Stimulated activated memory B cell treated with anti-CD40 and anti-IgM and Interleukin-4, amounts not matched to agents 10 μg/mL and 1 μg/mL and 100 μg/mL, for 72 hours (primary cell): ENCODE data around the gene ADAM12.

Experiments used
- ATAC-seq: fragments of 150-1000 bp; cut with Tn5 transposase; 2 replicates; pipeline ENCODE4 v1.10.0; 2021
- H3K27ac Mint-ChIP-seq: one replicate; pipeline ENCODE4 v1.8.0; 2022; ENCODE audit warnings: mild to moderate bottlenecking, mixed read lengths
- H3K27me3 Mint-ChIP-seq: one replicate; pipeline ENCODE4 v1.8.0; 2022; ENCODE audit warnings: mixed read lengths
- H3K36me3 Mint-ChIP-seq: one replicate; pipeline ENCODE4 v1.8.0; 2022; ENCODE audit warnings: mixed read lengths
- H3K4me1 Mint-ChIP-seq: one replicate; pipeline ENCODE4 v1.8.0; 2022; ENCODE audit warnings: mixed read lengths
- H3K4me3 Mint-ChIP-seq: one replicate; pipeline ENCODE4 v1.8.0; 2022; ENCODE audit warnings: mild to moderate bottlenecking, moderate library complexity, mixed read lengths
- H3K9me3 Mint-ChIP-seq: one replicate; pipeline ENCODE4 v1.8.0; 2022; ENCODE audit warnings: mixed read lengths

The ADAM12 gene

GRCh38 chr10:126215746-126216631 is 172.3 kb downstream of the ADAM12 start:
- no peaks in the 10 kb centered on the region for H3K4me1 Mint-ChIP-seq
- no peaks in the 10 kb centered on the region for H3K9me3 Mint-ChIP-seq
- H3K27me3 Mint-ChIP-seq: peaks cover 14% of the 10 kb centered on the region
- H3K27ac Mint-ChIP-seq: no peak overlapping the region
- no peak for ATAC-seq
- H3K36me3 Mint-ChIP-seq: no peaks in the 10 kb centered on the region
- H3K4me3 Mint-ChIP-seq: no peak overlapping the region

DNA sequence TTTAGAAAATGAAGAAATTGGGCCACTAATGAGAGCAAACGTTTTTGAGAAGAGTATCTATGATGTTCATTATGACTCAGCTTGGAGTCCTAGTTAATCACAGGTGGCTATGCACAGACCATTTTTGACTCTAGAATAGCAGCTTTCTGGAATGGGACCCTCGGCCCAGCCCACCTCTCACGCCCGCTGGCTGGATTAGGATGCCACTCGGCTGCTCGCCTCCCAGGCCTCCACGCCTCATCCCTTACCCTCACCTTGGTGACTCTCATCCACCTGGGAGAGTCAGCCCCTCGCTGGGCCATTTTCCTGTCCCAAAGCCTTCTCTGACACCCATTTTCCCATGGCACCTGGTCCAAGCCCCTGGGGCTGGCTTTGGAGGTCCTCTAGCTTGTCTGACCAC is 173.6 kb downstream of the ADAM12 start:
- H3K9me3 Mint-ChIP-seq: no peaks in the 10 kb centered on the region

GRCh38 chr10:126214021-126214420 is 174.3 kb downstream of the ADAM12 start:
- no peak for ATAC-seq
- no peak overlapping the region for H3K4me3 Mint-ChIP-seq
- no peaks in the 10 kb centered on the region for H3K36me3 Mint-ChIP-seq
- no peak overlapping the region for H3K27ac Mint-ChIP-seq
- H3K9me3 Mint-ChIP-seq: no peaks in the 10 kb centered on the region
- H3K4me1 Mint-ChIP-seq: no peaks in the 10 kb centered on the region
- H3K27me3 Mint-ChIP-seq: peaks cover 14% of the 10 kb centered on the region

More for the DNA sequence above, 173.6 kb downstream of the ADAM12 start:
- Mint-ChIP-seq H3K36me3 (no peaks in the 10 kb centered on the region), H3K27ac (no peak overlapping the region), H3K4me1 (no peaks in the 10 kb centered on the region), H3K4me3 (no peak overlapping the region), H3K27me3 (peaks cover 14% of the 10 kb centered on the region)
- no peak for ATAC-seq

DNA sequence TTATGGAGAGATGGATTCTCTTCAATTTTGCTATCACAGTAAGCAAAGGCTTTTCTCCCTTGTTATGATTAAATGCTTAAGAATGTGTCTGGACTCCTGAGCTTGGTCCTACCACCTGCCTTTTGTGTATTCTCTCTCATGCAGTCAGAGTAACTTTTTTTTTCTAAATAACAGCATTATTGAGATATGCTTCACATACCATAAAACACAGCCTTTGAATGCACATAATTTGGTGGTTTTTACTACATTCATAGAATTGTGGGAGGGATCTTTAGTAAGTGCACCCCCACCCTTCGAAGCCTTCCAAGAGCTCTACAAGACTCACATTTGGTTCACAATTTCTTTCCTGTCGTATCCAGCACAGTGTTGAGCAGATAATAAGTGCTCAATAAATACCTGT is 175.5 kb downstream of the ADAM12 start:
- H3K27me3 Mint-ChIP-seq: peaks cover 14% of the 10 kb centered on the region
- H3K27ac Mint-ChIP-seq: no peak overlapping the region
- H3K4me1 Mint-ChIP-seq: no peaks in the 10 kb centered on the region
- no peak for ATAC-seq
- no peak overlapping the region for H3K4me3 Mint-ChIP-seq
- no peaks in the 10 kb centered on the region for H3K36me3 Mint-ChIP-seq
- H3K9me3 Mint-ChIP-seq: no peaks in the 10 kb centered on the region

GRCh38 chr10:126210051-126210651 is 178.1 kb downstream of the ADAM12 start:
- no peak overlapping the region for H3K27ac Mint-ChIP-seq
- ATAC-seq: no peak

DNA sequence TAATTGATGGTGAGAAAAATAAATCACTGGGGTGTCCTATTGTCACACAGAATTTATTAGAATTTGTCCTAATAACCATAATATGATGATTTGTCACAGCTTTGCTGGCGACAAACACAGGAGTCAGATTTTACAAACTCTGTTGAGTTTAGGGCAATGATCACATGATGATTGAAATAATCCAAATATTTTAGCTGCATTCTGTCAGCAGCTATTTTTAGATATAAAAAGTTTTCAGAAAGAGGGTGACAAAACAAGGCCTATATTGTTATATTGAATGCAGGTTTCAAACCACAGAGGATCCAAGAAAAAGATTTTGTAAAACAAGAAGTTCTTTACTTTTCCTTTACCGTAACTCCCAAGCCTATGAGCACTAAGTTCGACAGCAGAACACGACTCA is 178.8 kb downstream of the ADAM12 start:
- no peaks in the 10 kb centered on the region for H3K4me1 Mint-ChIP-seq
- H3K9me3 Mint-ChIP-seq: no peaks in the 10 kb centered on the region
- ATAC-seq: no peak
- no peak overlapping the region for H3K4me3 Mint-ChIP-seq
- H3K36me3 Mint-ChIP-seq: no peaks in the 10 kb centered on the region
- H3K27ac Mint-ChIP-seq: no peak overlapping the region
- H3K27me3 Mint-ChIP-seq: peaks cover 1% of the 10 kb centered on the region

More at GRCh38 chr10:126210051-126210651, 178.1 kb downstream of the ADAM12 start:
- Mint-ChIP-seq H3K36me3 (no peaks in the 10 kb centered on the region), H3K9me3 (no peaks in the 10 kb centered on the region), H3K4me3 (no peak overlapping the region), H3K4me1 (no peaks in the 10 kb centered on the region), H3K27me3 (peaks cover 8% of the 10 kb centered on the region)

DNA sequence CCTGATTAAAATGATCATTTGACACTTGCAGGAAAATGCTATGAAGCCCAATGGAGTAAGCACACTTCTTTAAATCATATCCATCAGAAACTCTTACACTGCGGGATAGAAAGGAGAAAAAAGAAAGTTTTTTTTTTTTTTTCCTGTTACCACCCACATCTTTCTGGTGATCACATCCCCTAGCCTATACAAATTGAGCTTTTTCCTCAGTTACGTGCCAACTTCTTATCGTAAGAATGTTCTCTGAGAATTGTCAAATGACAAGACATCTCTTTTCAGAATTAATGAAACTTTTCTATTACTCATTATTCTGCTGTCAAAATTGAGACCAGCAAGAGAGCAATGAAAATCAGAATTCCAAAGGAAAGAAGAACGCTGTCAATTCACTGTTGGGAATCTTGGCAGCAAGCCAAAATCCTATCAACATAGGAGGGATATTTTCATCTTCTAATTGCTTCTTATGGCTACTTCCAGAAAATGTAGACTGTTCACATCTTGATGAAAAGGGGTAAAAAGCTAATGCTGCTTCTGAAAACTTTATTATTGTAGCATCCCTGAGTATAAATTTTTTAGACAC is 179.5 kb downstream of the ADAM12 start:
- Mint-ChIP-seq H3K27ac (no peak overlapping the region), H3K27me3 (no peaks in the 10 kb centered on the region), H3K36me3 (no peaks in the 10 kb centered on the region), H3K9me3 (no peaks in the 10 kb centered on the region), H3K4me3 (no peak overlapping the region), H3K4me1 (no peaks in the 10 kb centered on the region)
- ATAC-seq: no peak

GRCh38 chr10:126207851-126208250 is 180.4 kb downstream of the ADAM12 start:
- Mint-ChIP-seq H3K27ac (no peak overlapping the region), H3K4me1 (no peaks in the 10 kb centered on the region), H3K36me3 (no peaks in the 10 kb centered on the region), H3K9me3 (no peaks in the 10 kb centered on the region), H3K27me3 (no peaks in the 10 kb centered on the region), H3K4me3 (no peak overlapping the region)
- no peak for ATAC-seq

GRCh38 chr10:126207313-126207771 is 180.9 kb downstream of the ADAM12 start:
- H3K9me3 Mint-ChIP-seq: no peaks in the 10 kb centered on the region
- H3K36me3 Mint-ChIP-seq: no peaks in the 10 kb centered on the region
- no peak overlapping the region for H3K4me3 Mint-ChIP-seq
- ATAC-seq: no peak
- no peaks in the 10 kb centered on the region for H3K4me1 Mint-ChIP-seq
- H3K27me3 Mint-ChIP-seq: no peaks in the 10 kb centered on the region
- H3K27ac Mint-ChIP-seq: no peak overlapping the region

DNA sequence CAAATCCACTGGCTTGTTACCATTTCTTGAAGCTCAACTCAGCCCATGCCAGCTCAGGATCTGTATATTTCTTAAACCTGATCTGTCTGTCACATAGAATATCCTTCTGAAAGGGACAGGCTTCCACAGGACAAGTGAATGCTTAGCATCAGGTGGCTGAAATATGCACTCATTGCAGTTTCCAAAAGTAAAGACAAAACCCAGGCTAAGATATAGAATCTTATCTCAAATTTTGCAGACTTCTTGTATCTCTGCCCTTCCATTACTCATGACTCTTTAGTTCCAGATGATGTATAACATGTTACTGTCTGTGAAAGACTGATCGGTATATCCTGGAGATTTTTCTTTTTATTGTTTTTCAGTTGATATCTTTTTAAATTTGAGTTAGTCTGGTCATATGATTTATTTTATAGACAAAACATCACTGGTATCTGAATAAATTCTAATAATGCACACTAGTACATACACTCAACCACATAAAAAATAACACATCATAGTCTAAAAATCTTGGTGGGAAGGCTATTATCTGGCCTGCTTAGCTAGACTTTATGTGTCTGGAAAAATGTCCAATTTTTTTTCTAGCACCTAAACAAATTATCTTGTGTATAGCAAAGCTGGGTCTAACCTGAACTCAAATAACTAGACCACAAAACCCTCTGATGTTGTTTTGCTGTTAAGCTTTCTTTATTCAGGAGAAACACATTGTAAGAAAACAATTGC is 182.6 kb downstream of the ADAM12 start:
- Mint-ChIP-seq H3K27me3 (no peaks in the 10 kb centered on the region), H3K9me3 (peaks cover 7% of the 10 kb centered on the region), H3K4me1 (peaks cover 7% of the 10 kb centered on the region), H3K4me3 (no peak overlapping the region), H3K36me3 (no peaks in the 10 kb centered on the region), H3K27ac (no peak overlapping the region)
- ATAC-seq: no peak

- H3K9me3 Mint-ChIP-seq: peaks cover 7% of the 10 kb centered on the region
- no peak for ATAC-seq
- no peak overlapping the region for H3K4me3 Mint-ChIP-seq
- no peaks in the 10 kb centered on the region for H3K27me3 Mint-ChIP-seq
- no peak overlapping the region for H3K27ac Mint-ChIP-seq
- H3K36me3 Mint-ChIP-seq: no peaks in the 10 kb centered on the region
- peaks cover 7% of the 10 kb centered on the region for H3K4me1 Mint-ChIP-seq
These were observed 184.0 kb downstream of the ADAM12 start for GRCh38 chr10:126204320-126204719.

DNA sequence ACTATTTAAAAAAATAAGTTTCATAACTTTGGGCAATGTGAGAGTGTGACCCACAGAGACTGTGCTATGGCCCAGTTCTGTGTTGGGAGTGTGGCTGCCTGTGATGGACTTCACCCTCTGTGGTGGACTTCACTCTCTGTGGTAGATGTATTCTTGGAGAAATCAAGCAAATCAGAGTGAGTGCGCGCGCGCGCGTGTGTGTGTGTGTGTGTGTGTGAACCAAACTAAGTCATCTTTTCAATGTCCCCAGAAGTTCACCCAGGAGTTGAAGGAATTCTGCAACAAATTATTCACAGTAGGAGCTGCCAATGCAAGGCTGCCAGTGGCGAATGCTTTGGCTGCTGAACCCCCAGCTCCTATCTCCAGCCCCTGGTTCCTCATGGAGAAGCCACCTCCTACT is 184.5 kb downstream of the ADAM12 start:
- Mint-ChIP-seq H3K36me3 (no peaks in the 10 kb centered on the region), H3K4me1 (peaks cover 7% of the 10 kb centered on the region), H3K4me3 (no peak overlapping the region), H3K27ac (no peak overlapping the region), H3K27me3 (no peaks in the 10 kb centered on the region), H3K9me3 (peaks cover 7% of the 10 kb centered on the region)
- ATAC-seq: no peak

- ATAC-seq: peak; percentile 29
- H3K4me3 Mint-ChIP-seq: no peak overlapping the region
- H3K4me1 Mint-ChIP-seq: peaks cover 7% of the 10 kb centered on the region
- no peaks in the 10 kb centered on the region for H3K36me3 Mint-ChIP-seq
- peaks cover 8% of the 10 kb centered on the region for H3K27me3 Mint-ChIP-seq
- H3K27ac Mint-ChIP-seq: no peak overlapping the region
- H3K9me3 Mint-ChIP-seq: peaks cover 7% of the 10 kb centered on the region
These were observed 186.7 kb downstream of the ADAM12 start for GRCh38 chr10:126201603-126202002.

DNA sequence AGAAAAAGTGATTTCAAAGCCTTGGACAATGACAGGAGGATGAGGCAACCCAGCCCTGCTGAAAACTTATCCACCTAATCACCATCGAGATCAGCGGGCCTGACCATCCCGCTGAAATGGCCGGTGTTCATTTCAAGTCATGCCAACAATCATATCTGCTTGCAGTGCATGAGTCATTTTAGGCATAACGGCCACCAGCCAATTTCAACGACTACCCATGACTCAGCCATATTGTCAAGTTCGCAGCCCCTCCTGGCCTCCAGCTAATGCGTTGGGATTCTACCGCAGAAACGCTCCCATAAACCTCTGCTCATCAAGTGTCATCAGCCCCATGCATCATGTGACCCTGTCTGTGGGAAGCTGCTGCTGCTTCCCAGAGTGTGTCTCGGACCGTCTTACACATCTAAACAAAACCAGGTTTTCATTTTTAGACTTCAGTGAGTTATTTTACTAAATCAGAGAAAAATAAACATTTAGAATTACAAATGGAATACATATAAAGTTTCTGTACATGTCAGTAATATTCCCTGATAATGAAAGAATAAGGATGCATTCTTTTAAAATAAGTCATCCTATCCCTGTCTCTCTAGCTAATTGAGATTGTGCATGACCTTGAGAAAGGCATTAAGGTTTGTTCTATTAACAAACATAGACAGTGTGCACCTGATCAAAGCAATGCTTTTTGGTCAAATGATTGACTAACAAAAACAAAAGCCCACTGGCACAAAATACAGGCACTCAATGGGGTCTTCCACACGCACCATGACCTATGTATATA is 188.9 kb downstream of the ADAM12 start:
- Mint-ChIP-seq H3K9me3 (peaks cover 7% of the 10 kb centered on the region), H3K36me3 (no peaks in the 10 kb centered on the region)
- no peak for ATAC-seq

More for the DNA sequence above, 188.9 kb downstream of the ADAM12 start:
- Mint-ChIP-seq H3K4me3 (no peak overlapping the region), H3K27ac (no peak overlapping the region), H3K4me1 (peaks cover 7% of the 10 kb centered on the region), H3K27me3 (peaks cover 9% of the 10 kb centered on the region)
